Limb (tissue), 2 donors: ENCODE results near the gene SUPT20H.
A peak's percentile ranks its signal among the peaks of the same experiment; 100 is the strongest.

Source experiments
- DNase-seq, 2 donors: peaks; one replicate each; pipeline ENCODE4 v3.0.0-alpha.2; 2016; ENCODE audit errors: extremely low spot score in 2 of 2

SUPT20H gene

DNA sequence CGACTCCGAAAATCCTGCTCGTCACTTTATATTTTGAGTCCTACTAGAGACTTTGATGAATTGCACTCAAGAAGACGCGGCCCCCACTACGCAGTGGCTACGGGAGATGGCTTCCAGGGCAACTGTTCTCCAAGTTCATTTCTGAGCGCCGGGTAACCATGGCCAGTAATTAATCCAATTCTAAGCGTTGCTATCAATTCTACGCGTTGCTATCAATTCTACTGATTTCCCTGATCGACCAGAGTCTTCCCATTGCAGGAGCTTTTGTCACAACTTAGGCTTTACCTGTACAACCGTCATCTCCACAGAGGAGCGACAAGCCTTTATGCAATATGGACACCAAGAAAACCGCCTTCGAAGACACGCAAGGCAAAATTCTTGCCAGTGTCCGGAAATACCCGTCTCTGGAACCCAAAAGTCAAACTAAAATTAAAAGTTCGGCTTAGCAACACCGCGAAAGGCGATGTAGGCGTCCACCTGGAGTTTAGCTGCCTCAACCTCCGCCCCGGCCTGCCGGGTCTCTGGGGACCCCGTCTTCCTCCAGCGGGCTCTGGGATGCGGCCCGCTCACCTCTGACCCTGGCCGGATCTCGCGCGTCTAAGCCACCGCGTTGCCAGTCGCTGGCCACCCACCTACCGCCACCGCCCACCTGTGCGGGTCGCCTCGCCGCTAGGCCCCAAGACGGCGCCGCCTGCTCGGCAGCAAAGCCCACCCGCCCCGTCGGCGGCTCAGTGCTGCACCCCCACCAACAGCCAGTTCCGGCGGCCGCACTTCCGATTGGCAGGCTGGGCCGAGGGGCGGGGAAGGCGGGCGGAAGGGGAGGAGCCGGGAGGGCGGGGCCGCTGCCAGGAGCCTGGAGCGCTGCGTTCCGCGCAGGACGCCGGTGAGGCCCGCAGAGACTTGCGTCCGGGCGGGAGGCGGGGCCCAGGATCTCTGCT, at the start of gene SUPT20H:
Gene SUPT20H, minus strand, starts transcription at position 779 of the 938 bp plus-strand sequence. CDS start 8,198 bp downstream, outside the sequence.
- peak; percentile 91 to 98 for DNase-seq

DNA sequence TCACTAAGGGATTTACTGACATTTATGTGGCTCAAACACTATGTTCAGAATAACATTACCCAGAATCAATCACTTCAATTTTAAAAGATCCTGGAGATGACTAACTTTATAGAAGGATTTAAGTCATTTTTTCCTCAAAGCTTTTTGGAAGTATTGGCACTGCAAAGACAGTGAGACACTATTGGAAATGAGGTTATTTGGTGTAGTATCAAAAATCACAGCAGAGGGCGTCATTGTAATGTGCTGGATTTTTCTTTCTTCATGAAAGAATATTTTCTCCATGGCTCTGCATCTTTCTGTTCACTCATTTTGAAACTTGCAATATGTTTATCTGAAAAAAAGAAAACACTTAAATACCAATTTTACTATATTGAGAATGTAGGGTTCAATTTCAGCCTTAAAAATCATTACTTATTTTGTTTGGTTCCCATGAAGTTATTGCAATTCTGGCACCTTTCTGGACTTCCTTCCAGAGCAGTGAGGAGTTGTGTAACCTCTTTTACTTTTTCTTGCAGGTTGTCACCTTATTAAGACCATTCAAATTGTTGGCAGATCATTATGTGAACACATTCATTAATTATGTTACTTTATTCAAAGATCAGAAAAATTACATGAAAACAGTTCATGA, 49.7 kb upstream of the SUPT20H start:
- DNase-seq: peak in 1 of 2 donors; percentile 87

GRCh38 chr13:37107868-37108267, 48.4 kb upstream of the SUPT20H start:
- DNase-seq: no peak

GRCh38 chr13:37107456-37107855, 48.0 kb upstream of the SUPT20H start:
- no peak for DNase-seq

- no peak for DNase-seq
Measured at GRCh38 chr13:37106642-37107041, 47.2 kb upstream of the SUPT20H start.

- no peak for DNase-seq
Measured at GRCh38 chr13:37105251-37105714, 45.8 kb upstream of the SUPT20H start, which contains the start of gene CSNK1A1L. Gene CSNK1A1L, minus strand, starts transcription at chr13:37105664. Its CDS starts 408 bp downstream, at chr13:37105256.

DNA sequence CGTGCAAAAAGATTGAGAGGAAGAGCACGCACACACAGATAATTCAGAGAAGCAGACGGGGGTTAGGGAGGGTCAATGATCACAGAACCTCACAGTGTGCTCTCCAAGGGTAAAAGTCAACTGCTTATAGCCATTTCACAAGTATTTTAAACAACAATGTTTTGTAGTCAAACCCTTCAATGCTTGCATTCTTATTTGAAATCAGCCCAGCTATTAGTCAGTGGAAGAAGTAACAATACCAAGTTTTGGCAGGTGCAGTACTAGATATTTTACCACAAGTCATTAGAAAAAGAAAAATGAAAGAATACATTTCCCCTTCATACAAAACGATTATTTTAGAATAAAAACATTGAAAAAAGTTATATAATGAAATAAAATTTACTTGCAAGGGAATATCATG, 43.4 kb upstream of the SUPT20H start:
- no peak for DNase-seq

DNA sequence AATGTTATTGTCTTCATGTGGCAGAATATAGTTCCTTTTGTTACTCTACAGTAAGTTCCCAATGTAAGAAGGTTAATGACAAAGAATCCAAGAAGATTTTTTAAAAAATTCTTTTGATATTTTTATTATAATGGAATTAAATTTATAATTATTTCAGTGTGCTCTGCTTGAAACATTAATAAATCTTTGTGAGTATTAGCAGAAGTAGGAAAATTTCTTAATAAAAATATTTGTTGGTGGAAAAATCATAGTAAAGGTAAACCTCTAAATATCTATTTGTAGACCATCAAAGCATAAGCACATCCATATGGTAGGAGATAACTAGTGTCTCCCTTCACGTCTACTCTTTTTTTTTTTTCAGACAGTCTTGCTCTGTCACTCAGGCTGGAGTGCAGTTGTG, 41.7 kb upstream of the SUPT20H start:
- DNase-seq: no peak

GRCh38 chr13:37100731-37101130, 41.2 kb upstream of the SUPT20H start:
- peak in 1 of 2 donors; percentile 91 for DNase-seq

DNA sequence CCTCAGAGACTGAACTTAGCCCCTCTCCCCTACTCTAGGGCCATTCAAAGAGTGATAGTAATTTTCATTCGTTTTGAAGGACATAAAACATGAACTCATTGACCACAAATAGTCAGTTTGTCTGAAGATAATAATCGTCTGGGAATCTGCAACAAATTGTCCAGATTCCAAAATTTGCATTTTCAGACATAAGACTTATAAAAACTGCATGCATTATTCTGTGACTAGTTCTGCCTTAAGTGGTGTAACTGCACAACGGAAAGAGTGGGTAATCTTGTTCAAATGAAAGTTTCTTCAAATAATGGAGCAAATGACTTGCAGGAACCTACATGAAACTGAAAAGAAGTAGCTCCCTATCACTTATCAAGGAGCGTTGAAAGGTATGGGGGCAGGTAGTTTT, 37.6 kb upstream of the SUPT20H start:
- DNase-seq: no peak

DNA sequence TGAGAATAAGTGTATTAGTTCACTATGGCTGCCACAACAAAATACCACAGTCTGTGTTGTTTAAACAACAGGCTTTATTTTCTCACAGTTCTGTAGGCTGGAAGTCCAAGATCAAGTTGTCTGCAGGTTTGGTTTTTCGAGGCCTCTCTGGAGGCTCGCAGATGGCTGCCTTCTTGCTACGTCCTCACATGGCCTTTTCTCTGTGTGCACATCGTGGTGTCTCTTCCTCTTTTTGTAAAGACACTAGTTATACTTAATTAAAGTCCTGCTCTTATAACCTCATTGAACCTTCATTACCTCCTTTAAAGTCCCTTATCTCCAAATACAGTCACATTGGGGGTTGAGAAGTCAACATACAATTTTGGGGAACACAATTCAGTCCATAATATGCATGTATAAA, 35.4 kb upstream of the SUPT20H start:
- no peak for DNase-seq

DNA sequence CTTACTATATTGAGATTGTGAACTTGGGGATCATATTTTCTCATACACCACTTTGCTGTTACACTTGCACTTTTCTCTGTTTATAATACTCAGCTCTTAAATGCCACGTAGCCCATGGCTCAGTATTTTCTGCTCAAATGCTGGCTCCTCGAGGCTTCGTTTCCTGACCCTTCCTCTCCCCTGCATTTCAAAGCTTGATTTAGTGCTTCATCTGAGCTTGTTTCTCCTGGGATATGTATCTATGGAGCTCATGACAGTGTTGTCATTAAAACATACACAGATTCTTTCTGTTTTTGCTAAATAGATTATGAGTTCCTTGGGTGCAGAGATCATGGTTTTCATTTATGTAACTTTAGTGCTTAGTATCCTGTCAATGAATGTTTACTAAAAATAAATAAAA, 34.6 kb upstream of the SUPT20H start:
- DNase-seq: no peak

- DNase-seq: no peak
Measured at GRCh38 chr13:37091835-37092234, 32.3 kb upstream of the SUPT20H start.

GRCh38 chr13:37090912-37091311, 31.4 kb upstream of the SUPT20H start:
- DNase-seq: no peak

- no peak for DNase-seq
Measured at GRCh38 chr13:37089495-37089894, 30.0 kb upstream of the SUPT20H start.

DNA sequence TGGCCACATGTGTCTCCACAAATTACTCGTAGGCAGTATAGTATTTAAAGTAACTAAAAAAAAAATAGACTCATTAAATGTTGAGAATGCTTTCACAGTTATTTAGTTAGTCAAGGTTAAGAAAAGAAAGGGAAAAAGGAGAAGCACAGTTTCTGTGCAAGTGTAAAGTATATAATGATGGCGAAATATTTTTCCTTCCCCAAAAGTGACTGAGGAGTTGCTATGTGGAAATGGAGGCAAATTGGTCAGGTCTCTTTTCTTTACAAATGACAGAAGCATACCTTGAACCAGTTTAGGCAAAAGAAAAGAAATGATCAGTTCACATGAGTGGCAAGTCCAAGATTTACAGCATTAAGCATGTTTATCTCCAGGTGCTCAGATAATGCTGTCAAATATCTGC, 28.0 kb upstream of the SUPT20H start:
- no peak for DNase-seq

DNA sequence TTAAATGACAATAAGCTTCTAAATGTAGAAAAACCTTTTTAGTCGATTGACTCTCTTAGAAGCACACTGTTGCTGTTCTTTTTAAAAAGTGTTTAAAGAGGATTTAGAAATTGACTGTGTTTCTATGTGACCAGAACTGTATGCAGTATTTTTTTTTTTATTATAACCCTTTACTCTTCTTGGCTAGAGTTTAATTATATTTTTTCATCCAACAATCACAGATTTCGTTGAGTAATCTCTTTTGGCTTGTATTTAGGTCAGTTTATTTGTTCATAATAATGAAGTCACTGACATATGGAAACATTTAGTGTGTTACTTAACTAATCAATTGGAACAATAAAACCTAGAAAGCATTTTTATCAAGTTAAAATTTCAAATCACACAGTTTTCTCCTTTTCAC, 26.1 kb upstream of the SUPT20H start:
- DNase-seq: peak in 1 of 2 donors; percentile 34

GRCh38 chr13:37076818-37077217, 17.3 kb upstream of the SUPT20H start:
- no peak for DNase-seq

- DNase-seq: no peak
Measured at GRCh38 chr13:37075164-37075563, 15.7 kb upstream of the SUPT20H start.

GRCh38 chr13:37074703-37075102, 15.2 kb upstream of the SUPT20H start:
- DNase-seq: peak in 1 of 2 donors; percentile 76

GRCh38 chr13:37072024-37072423, 12.5 kb upstream of the SUPT20H start:
- no peak for DNase-seq

DNA sequence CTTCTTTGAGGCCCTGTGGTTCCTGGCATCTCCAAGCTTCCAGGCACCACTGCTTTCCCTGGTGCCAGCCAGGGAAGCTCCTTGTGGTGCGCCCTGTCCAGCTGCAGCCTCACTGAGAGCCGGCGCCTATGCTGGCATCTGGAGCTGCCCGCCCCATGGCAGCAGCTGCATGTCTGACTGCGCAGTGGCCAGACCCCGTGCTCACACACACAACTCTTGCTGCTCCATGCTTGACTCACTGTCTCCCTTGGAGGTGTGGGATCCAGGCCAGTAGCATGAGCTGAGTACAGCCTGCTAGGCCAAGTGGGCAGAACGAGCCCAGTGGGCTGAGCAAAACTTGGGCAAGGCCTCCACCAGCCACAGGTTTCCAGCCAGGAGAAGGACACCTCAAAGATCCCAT, 11.5 kb upstream of the SUPT20H start:
- no peak for DNase-seq
